ENCODE data around the gene ST3GAL5.
"Not testable (repeated sequence)": the region's sequence is repeated elsewhere in the genome, so short reads cannot be mapped to it uniquely, and the experiment has no call there.

The ST3GAL5 gene

GRCh38 chr2:85888684-85889626 is at the start of gene ST3GAL5:
TSS of gene ST3GAL5 (minus strand) at chr2:85888990. CDS start at chr2:85888905, 85 bp downstream.
- peak; percentile 80 for DNase-seq

GRCh38 chr2:85938456-85938855 is 49.7 kb upstream of the ST3GAL5 start:
- no peak for DNase-seq

- DNase-seq = no peak
These were observed 48.3 kb upstream of the ST3GAL5 start for GRCh38 chr2:85937069-85937439.

- no peak for DNase-seq
These were observed 47.8 kb upstream of the ST3GAL5 start for GRCh38 chr2:85936421-85937068.

- no peak for DNase-seq
These were observed 47.0 kb upstream of the ST3GAL5 start for GRCh38 chr2:85935746-85936208.

- DNase-seq = no peak
These were observed 46.5 kb upstream of the ST3GAL5 start for GRCh38 chr2:85935170-85935745.

- no peak for DNase-seq
These were observed 45.2 kb upstream of the ST3GAL5 start for GRCh38 chr2:85933753-85934594.

- DNase-seq = not testable (repeated sequence)
These were observed 42.4 kb upstream of the ST3GAL5 start for GRCh38 chr2:85931151-85931550.

GRCh38 chr2:85930129-85931124 is 41.6 kb upstream of the ST3GAL5 start:
- no peak for DNase-seq

GRCh38 chr2:85929096-85930050 is 40.6 kb upstream of the ST3GAL5 start:
- no peak for DNase-seq

GRCh38 chr2:85926931-85927661 is 38.3 kb upstream of the ST3GAL5 start:
- DNase-seq = no peak

- no peak for DNase-seq
These were observed 37.7 kb upstream of the ST3GAL5 start for GRCh38 chr2:85926526-85926925.

- DNase-seq = no peak
These were observed 36.5 kb upstream of the ST3GAL5 start for GRCh38 chr2:85925216-85925671.

- no peak for DNase-seq
These were observed 35.7 kb upstream of the ST3GAL5 start for GRCh38 chr2:85924522-85924921.

- no peak for DNase-seq
These were observed 33.4 kb upstream of the ST3GAL5 start for GRCh38 chr2:85922199-85922598.

GRCh38 chr2:85921659-85922058 is 32.9 kb upstream of the ST3GAL5 start:
- no peak for DNase-seq

- DNase-seq = no peak
These were observed 32.2 kb upstream of the ST3GAL5 start for GRCh38 chr2:85920810-85921545.
